ENCODE measurements around the gene CAMK4.
"Not testable (repeated sequence)": the region's sequence is repeated elsewhere in the genome, so short reads cannot be mapped to it uniquely, and the experiment has no call there.

Gene CAMK4

DNA sequence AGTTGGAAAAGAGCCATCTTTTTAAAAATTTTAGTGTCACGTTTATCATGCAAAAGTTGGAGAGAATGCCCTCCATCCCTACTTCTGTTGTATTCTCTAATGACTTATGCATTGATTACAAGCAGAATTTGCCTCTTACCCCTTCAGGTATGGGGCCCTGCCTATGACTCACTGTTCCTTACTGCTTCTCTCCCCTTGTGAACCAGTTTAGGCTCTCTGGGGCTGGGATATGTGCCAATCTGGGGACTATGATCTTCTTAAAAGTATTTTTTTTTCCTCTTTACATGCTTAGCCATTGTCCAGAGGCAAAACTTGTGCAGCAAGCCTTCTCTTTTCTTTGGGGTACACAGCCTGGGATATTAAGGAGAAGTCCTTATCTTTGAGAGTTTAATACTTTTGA lies 37.4 kb downstream of the CAMK4 start:
- no peak for DNase-seq

DNA sequence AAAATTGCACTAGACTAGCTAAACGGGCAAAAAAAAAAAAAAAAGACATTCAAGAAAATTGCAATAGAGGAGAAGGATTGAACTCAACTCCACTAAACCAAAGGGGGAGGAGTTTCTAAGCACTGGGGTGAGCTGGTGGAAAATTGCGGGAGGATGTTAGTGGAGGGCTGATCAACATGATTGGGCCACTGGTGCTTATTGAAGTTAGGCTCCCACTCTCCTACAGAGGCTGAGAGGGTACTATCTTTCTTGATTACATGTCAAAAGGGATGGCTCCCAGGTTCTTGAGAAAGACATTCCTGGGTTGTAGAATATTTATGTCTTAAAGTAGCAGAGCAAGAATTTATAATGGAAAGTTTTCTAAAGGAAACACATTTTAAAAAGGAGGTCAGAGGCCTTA lies 38.0 kb downstream of the CAMK4 start:
- no peak for DNase-seq

GRCh38 chr5:111262815-111263214 lies 38.6 kb downstream of the CAMK4 start:
- no peak for DNase-seq

GRCh38 chr5:111266491-111266890 lies 42.3 kb downstream of the CAMK4 start:
- no peak for DNase-seq

DNA sequence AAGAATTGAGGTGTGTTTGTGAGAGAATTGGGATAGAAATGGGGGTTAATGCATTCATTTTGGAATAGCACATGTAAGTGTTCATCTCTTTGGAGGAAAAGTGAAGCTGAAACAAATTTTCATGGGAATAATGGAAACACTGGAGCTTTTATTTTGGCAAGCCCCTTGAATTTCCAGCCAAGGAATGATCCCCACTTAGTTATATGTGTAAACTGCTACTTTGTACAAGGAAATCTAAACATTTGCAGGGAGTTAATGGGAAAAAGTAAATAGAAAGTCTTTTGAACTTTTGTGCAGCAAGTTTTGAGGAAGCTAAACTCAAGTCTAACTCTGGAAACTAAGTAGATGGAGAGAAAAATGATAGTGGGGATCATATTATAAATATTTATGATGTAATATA lies 44.1 kb downstream of the CAMK4 start:
- DNase-seq: no peak

GRCh38 chr5:111271885-111272284 lies 47.7 kb downstream of the CAMK4 start:
- no peak for DNase-seq

DNA sequence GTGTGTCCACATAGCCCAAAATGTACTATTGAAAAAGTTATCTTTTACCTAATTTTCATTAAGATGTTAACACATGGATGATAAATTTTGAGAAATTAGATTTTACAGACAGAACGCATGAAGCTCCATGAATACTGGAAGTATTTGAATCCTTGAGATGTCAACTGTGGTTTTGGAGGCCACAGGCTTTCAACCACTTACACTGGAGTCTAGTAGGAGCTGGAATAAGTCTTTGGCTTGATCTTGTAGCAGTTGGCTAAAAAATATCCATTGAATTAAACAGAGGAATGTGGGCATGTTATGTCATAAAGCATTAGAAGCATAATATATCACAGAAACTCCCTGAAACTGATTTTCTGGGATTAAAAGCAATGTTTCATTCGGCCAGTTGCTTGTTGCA lies 52.9 kb downstream of the CAMK4 start:
- no peak for DNase-seq

DNA sequence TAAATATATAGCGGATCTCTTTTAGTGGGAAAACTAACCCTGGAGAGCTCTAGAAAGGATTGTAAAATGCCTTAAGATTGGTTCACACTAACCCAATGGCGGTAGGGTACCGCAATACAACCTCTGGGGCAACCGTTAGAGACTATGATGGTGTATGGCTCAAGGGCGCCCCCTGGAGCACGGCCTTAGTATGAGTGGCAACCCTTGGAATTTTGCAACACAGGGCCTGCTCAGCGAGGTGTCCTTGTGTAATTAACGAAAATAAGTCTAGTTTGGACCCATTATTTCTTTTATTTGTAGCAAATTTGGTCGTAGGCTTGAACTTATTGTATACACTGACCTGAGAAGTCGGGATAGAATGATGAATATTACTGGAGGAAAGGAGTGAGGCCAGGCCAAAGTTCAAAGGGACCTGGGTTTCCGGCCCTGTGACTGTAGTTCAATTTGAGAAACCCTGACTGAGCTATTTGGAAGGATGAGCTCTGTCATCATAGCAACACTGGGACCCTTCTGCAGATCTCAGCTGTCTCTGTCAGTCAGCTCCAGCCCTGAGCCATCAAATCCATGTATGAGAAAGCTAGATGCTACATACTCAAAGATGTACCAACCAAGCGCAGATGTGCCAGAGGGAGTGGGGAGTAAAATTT lies 54.8 kb downstream of the CAMK4 start:
- no peak for DNase-seq

DNA sequence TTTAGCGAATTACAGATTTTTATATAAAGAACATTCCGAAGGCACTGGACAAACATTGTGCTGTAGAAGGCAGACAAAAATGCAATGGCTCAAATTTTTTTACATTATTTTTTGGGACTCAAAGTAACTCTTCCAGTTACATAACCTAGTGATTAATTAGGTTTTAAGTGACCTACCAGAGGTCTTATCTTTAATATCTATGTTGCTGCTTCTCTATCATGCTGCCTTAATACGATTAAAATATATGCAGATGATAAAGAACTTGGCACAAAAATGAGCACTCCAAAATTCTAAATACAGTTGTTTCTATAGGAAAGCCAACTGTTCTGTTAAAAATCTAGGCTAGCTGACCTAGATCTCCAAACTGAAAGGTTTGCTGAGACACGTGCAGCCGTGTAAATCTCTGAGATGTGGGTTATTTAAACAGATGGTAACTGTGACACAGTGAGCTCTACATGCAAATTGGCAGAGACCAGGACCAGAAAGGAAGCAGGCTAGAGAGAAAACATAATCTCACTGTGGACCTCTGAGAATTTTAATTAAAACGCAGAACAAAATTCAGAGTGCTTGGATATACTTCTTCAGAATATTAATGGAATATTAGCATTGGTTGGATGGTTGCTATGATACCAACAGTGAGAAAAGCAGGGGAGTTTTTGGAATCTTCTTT lies 56.2 kb downstream of the CAMK4 start:
- DNase-seq: no peak

GRCh38 chr5:111282798-111283197 lies 58.6 kb downstream of the CAMK4 start:
- DNase-seq: no peak

DNA sequence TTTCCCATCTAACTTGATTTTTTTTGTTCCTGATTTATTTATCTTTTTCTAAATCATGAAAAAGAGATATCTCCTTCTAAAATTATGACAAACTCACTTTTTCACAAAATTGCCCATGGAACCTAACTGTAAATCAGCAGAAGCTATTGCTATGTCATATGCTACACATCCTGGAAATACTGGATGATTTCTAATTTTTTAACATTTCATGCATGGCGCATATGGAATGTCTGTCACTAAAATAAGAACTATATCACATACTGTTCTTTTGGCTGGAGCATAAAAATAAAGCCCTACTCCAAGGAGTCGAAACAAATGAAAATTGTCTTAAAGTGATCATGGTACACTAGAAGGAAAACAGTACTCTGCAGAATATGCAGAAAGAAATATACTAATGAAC lies 60.6 kb downstream of the CAMK4 start:
- no peak for DNase-seq

DNA sequence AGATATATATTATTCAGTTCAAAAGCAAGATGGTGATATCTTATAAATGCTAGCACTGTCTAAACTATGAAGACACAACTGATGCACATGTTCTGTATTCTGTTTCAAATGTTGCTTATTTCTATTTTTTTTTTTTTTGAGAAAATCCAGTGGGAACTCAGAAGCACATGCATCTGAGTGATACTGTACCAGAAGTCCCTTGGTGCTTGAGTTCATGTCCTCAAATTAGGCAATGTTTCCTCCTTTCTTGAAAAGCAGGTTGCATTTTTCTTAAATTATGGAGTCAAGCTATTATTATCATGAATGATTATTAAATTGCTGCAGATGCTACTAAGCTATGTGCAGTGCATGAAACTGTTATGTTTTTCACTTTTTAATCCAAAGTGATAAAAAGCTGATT lies 70.4 kb downstream of the CAMK4 start:
- no peak for DNase-seq

DNA sequence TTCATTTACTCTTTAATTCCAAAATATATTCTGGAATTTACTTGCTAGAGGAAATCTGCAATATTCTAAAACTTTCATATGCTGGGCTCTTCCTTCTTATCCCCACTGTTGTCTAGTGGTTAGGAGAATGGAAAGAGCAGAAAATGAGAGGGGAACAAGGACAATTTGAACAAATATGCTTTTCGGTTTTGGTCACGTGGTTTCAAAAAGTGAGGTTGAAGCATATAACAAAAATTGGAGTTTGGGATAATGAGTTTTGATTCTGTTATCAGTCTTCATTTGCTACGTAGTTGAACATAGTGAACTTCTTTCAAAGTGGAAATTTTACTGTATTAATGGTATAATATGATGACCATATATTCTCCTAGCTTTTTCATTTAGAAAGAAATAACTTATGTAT lies 71.5 kb downstream of the CAMK4 start:
- no peak for DNase-seq

DNA sequence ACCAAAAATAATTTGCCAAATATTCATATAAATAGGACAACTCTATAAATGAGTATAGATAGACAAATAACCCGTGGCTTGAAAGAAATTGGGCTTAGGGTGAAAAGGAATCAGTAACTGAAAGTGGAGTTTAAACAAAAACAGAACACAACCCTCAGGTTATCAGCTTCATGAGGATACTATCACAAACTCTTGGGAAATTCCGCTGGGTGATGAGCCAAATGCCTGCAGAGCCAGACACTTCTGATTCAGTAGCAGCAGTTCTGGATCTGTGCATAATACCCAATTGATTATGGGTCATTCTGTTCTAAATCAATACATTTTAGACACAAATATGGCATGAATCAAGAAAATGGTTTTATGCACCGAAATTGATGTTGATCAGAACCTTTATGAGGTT lies 72.4 kb downstream of the CAMK4 start:
- no peak for DNase-seq

GRCh38 chr5:111299067-111299481 lies 74.9 kb downstream of the CAMK4 start:
- no peak for DNase-seq

GRCh38 chr5:111299831-111300432 lies 75.7 kb downstream of the CAMK4 start:
- no peak for DNase-seq

GRCh38 chr5:111301264-111301663 lies 77.1 kb downstream of the CAMK4 start:
- no peak for DNase-seq

- DNase-seq: not testable (repeated sequence)
These were observed 77.9 kb downstream of the CAMK4 start for GRCh38 chr5:111302043-111302442.

DNA sequence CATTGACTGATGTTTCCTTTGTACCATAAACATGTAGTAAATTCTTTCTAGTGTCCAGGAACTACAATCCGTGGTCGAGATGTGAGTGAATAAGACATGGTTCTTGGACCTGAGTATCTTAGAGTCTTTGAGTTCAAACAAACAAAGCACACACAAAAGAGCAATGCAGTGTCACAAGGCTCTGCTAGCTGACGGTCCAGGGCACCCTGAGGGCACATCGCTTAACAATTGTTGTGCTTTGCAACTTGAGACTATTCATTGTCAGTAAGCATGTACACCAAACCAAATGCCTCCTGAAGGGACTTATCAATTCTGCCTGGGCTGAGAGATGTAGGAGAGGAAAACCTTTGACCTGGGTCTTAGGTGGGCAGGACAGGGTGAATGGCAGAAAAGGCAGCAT lies 84.8 kb downstream of the CAMK4 start:
- DNase-seq: no peak

GRCh38 chr5:111309384-111309783 lies 85.2 kb downstream of the CAMK4 start:
- no peak for DNase-seq

GRCh38 chr5:111310711-111311620 lies 86.8 kb downstream of the CAMK4 start:
- DNase-seq: no peak

GRCh38 chr5:111311666-111312065 lies 87.5 kb downstream of the CAMK4 start:
- no peak for DNase-seq

- DNase-seq: no peak
These were observed 89.0 kb downstream of the CAMK4 start for GRCh38 chr5:111313017-111313724.

Measured in NCI-H2227 treated with DMSO at 0.1 percent for 48 hours (cell line).